ENCODE measurements around the gene OSBPL6.

DNA sequence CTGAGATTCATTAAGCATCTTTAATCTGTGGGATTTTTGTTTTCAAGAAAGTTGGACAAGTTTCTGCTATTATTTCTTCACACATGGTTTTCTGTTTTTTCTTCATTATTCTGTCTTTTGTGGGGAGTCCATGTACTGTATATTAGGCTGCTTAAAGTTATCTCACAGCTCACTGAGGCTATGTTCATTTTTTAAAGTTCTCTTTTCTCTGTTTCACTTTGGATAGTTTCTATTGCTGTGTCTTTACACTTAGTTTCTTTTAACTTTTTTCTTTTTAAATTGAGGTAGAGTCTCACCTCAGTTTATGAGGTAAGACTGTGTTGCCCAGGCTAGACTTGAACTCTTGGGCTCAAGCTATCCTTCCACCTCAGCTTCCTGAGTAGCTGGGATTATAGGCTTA lies 8.6 kb downstream of the OSBPL6 start:
- TF ChIP-seq, protein P1, sequence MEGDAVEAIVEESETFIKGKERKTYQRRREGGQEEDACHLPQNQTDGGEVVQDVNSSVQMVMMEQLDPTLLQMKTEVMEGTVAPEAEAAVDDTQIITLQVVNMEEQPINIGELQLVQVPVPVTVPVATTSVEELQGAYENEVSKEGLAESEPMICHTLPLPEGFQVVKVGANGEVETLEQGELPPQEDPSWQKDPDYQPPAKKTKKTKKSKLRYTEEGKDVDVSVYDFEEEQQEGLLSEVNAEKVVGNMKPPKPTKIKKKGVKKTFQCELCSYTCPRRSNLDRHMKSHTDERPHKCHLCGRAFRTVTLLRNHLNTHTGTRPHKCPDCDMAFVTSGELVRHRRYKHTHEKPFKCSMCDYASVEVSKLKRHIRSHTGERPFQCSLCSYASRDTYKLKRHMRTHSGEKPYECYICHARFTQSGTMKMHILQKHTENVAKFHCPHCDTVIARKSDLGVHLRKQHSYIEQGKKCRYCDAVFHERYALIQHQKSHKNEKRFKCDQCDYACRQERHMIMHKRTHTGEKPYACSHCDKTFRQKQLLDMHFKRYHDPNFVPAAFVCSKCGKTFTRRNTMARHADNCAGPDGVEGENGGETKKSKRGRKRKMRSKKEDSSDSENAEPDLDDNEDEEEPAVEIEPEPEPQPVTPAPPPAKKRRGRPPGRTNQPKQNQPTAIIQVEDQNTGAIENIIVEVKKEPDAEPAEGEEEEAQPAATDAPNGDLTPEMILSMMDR (IDR thresholded peaks at IDR 0.05), result no peak
- no peak for TF ChIP-seq EZH2 (IDR thresholded peaks at IDR 0.05; ENCODE audit: borderline replicate concordance, insufficient read depth, low read depth, low read length, poor library complexity, severe bottlenecking)
